HEK293 (cell line): Measurements from ENCODE around the gene BTBD8.

Experiments
- CTCF ChIA-PET: fragments of 350-600 bp; formaldehyde crosslinking; extraction: SDS; loops from one replicate; lab custom pipeline; 2021; ENCODE audit warnings: antibody characterized with exemption; lab: Yijun Ruan, JAX
- POLR2A ChIA-PET: fragments of 300-600 bp; formaldehyde crosslinking; extraction: SDS; loops from one replicate; lab custom pipeline; 2020; ENCODE audit warnings: antibody characterized with exemption, inconsistent platforms; lab: Yijun Ruan, JAX
- H3K27ac ChIP-seq: fragments of 200-500 bp; sonication (Bioruptor generic); 2 replicates; pipeline ENCODE4 v1.5.1; 2014; ENCODE audit warnings: low read depth, low read length, control low read depth, inconsistent platforms; ENCODE audit errors: extremely low read depth
- H3K36me3 ChIP-seq, 2 experiments: fragments of 200-500 bp in 1 of 2; sonication (Bioruptor generic) in 1 of 2; 1 replicate in 1 of 2; 2 replicates in 1 of 2; pipeline ENCODE4 v1.5.1; 2014 to 2017; ENCODE audit warnings: inconsistent platforms in 2 of 2, low read length in 2 of 2; ENCODE audit not compliant: control insufficient read depth in 2 of 2, insufficient read depth in 1 of 2
- H3K4me1 ChIP-seq: fragments of 200-500 bp; sonication (Bioruptor generic); 2 replicates; pipeline ENCODE4 v1.5.1; 2014; ENCODE audit warnings: mild to moderate bottlenecking, low read length, inconsistent platforms; ENCODE audit not compliant: control insufficient read depth, insufficient read depth
- H3K4me3 ChIP-seq: 2 replicates; pipeline ENCODE4 v1.5.1; 2011; ENCODE audit warnings: low read depth, mild to moderate bottlenecking, control low read depth, low read length, moderate library complexity
- H3K9me3 ChIP-seq: fragments of 200-500 bp; sonication (Bioruptor generic); 2 replicates; pipeline ENCODE4 v1.5.1; 2014; ENCODE audit warnings: low read depth, low read length, inconsistent platforms; ENCODE audit not compliant: control insufficient read depth, insufficient read depth
- EGR2 ChIP-seq: fragments of 450-650 bp; formaldehyde crosslinking; IDR thresholded peaks from 2 replicates; pipeline ENCODE4 v1.5.1; 2016; ENCODE audit warnings: low read depth, missing biosample characterization, missing genetic modification characterization
- HOXC10 ChIP-seq: sonication (generic); formaldehyde crosslinking; IDR thresholded peaks from 2 replicates; pipeline ENCODE4 v1.8.1; 2023; ENCODE audit warnings: mild to moderate bottlenecking, missing genetic modification reagents
- KLF8 ChIP-seq: fragments of 450-650 bp; formaldehyde crosslinking; IDR thresholded peaks from 2 replicates; pipeline ENCODE4 v1.5.1; 2016; ENCODE audit warnings: missing biosample characterization, missing genetic modification characterization
- MEIS1 ChIP-seq: sonication (generic); formaldehyde crosslinking; IDR thresholded peaks from 2 replicates; pipeline ENCODE4 v1.8.1; 2022; ENCODE audit warnings: missing genetic modification reagents, mild to moderate bottlenecking, borderline replicate concordance
- PRDM1 ChIP-seq: fragments of 450-650 bp; formaldehyde crosslinking; IDR thresholded peaks from 2 replicates; pipeline ENCODE4; 2016; ENCODE audit warnings: missing biosample characterization, missing genetic modification characterization
- RBAK ChIP-seq: fragments of 450-650 bp; formaldehyde crosslinking; IDR thresholded peaks from 2 replicates; pipeline ENCODE4 v1.5.1; 2016; ENCODE audit warnings: missing biosample characterization, missing genetic modification characterization
- WT1 ChIP-seq: fragments of 450-650 bp; formaldehyde crosslinking; IDR thresholded peaks from 2 replicates; pipeline ENCODE4 v1.5.1; 2016; ENCODE audit warnings: missing biosample characterization, missing genetic modification characterization
- ZBTB11 ChIP-seq: fragments of 450-650 bp; formaldehyde crosslinking; conservative IDR thresholded peaks from 2 replicates; pipeline ENCODE4 v1.5.1; 2016; ENCODE audit warnings: low read depth, missing biosample characterization, missing genetic modification characterization
- ZNF133 ChIP-seq: fragments of 450-650 bp; formaldehyde crosslinking; IDR thresholded peaks from 2 replicates; pipeline ENCODE4 v1.5.1; 2016; ENCODE audit warnings: missing biosample characterization, missing genetic modification characterization
- ZNF148 ChIP-seq: fragments of 450-650 bp; formaldehyde crosslinking; IDR thresholded peaks from 2 replicates; pipeline ENCODE4 v1.5.0; 2017; ENCODE audit warnings: missing biosample characterization, missing genetic modification characterization, borderline replicate concordance
- ZNF175 ChIP-seq: fragments of 450-650 bp; formaldehyde crosslinking; IDR thresholded peaks from 2 replicates; pipeline ENCODE4 v1.5.1; 2016; ENCODE audit warnings: missing biosample characterization, missing genetic modification characterization
- ZNF223 ChIP-seq: fragments of 450-650 bp; formaldehyde crosslinking; IDR thresholded peaks from 2 replicates; pipeline ENCODE4 v1.5.1; 2016; ENCODE audit warnings: missing biosample characterization, missing genetic modification characterization
- ZNF26 ChIP-seq: fragments of 450-650 bp; formaldehyde crosslinking; IDR thresholded peaks from 2 replicates; pipeline ENCODE4 v1.5.1; 2016; ENCODE audit warnings: missing biosample characterization, missing genetic modification characterization
- ZNF266 ChIP-seq: fragments of 450-650 bp; formaldehyde crosslinking; IDR thresholded peaks from 2 replicates; pipeline ENCODE4 v1.5.1; 2016; ENCODE audit warnings: missing biosample characterization, missing genetic modification characterization, low read depth
- ZNF302 ChIP-seq: fragments of 450-650 bp; formaldehyde crosslinking; IDR thresholded peaks from 2 replicates; pipeline ENCODE4 v1.5.1; 2016; ENCODE audit warnings: missing biosample characterization, missing genetic modification characterization, low read depth
- ZNF426 ChIP-seq: fragments of 450-650 bp; formaldehyde crosslinking; IDR thresholded peaks from 2 replicates; pipeline ENCODE4 v1.5.1; 2017; ENCODE audit warnings: missing biosample characterization, missing genetic modification characterization, mild to moderate bottlenecking, inconsistent platforms, moderate library complexity
- ZNF488 ChIP-seq: fragments of 450-650 bp; formaldehyde crosslinking; IDR thresholded peaks from 2 replicates; pipeline ENCODE4 v1.5.1; 2016; ENCODE audit warnings: missing biosample characterization, missing genetic modification characterization
- ZNF521 ChIP-seq: fragments of 450-650 bp; formaldehyde crosslinking; IDR thresholded peaks from 2 replicates; pipeline ENCODE4 v1.5.1; 2017; ENCODE audit warnings: missing biosample characterization, mild to moderate bottlenecking, missing genetic modification characterization
- ZNF555 ChIP-seq: fragments of 450-650 bp; formaldehyde crosslinking; conservative IDR thresholded peaks from 2 replicates; pipeline ENCODE4 v1.5.1; 2017; ENCODE audit warnings: missing biosample characterization, mild to moderate bottlenecking, missing genetic modification characterization, inconsistent platforms
- ZNF707 ChIP-seq: fragments of 450-650 bp; formaldehyde crosslinking; IDR thresholded peaks from 2 replicates; pipeline ENCODE4 v1.5.1; 2016; ENCODE audit warnings: missing biosample characterization, missing genetic modification characterization

Gene BTBD8

GRCh38 chr1:92065042-92065441, 15.1 kb upstream of the BTBD8 start:
- H3K4me3 ChIP-seq: no peak overlapping the region
- no peak for TF ChIP-seq ZNF426 (tag by site-specific recombination)
- no peak for TF ChIP-seq ZNF488 (tag by site-specific recombination)
- TF ChIP-seq, all 188 proteins: peak for 0
- ChIA-PET CTCF (interaction anchor here (2.1 kb wide), 1 partner anchor 68 kb away, joined by 6 read pairs; no protein-coding TSS in a partner anchor), POLR2A (no interaction called here)
- no peaks in the 10 kb centered on the region for H3K4me1 ChIP-seq
- H3K27ac ChIP-seq: no peak overlapping the region
- H3K36me3 ChIP-seq: no peaks in the 10 kb centered on the region
- no peaks in the 10 kb centered on the region for H3K9me3 ChIP-seq

GRCh38 chr1:92066321-92066720, 13.8 kb upstream of the BTBD8 start:
- TF ChIP-seq ZNF302 (tag by site-specific recombination): no peak
- no peak for TF ChIP-seq ZNF26 (tag by site-specific recombination)
- no peak for TF ChIP-seq ZNF148 (tag by site-specific recombination)
- TF ChIP-seq RBAK: no peak
- no peak for TF ChIP-seq PRDM1
- TF ChIP-seq ZNF555 (tag by site-specific recombination): no peak
- TF ChIP-seq ZBTB11 (tag by site-specific recombination): no peak
- no peak for TF ChIP-seq MEIS1 (CRISPR knock-in tag)
- no peak for TF ChIP-seq ZNF707 (tag by site-specific recombination)
- no peak for TF ChIP-seq ZNF133 (tag by site-specific recombination)
- TF ChIP-seq WT1: no peak
- TF ChIP-seq ZNF266 (tag by site-specific recombination): no peak
- no peak for TF ChIP-seq ZNF223 (tag by site-specific recombination)
- no peak for TF ChIP-seq ZNF521 (tag by site-specific recombination)
- no peak for TF ChIP-seq ZNF175
- no peak for TF ChIP-seq KLF8 (tag by site-specific recombination)
- no peak for TF ChIP-seq EGR2 (tag by site-specific recombination)
- no peak for TF ChIP-seq HOXC10
- Histone ChIP-seq H3K36me3 (no peaks in the 10 kb centered on the region), H3K4me3 (no peak overlapping the region), H3K9me3 (no peaks in the 10 kb centered on the region), H3K27ac (no peak overlapping the region), H3K4me1 (no peaks in the 10 kb centered on the region)
- POLR2A ChIA-PET: no interaction called here
- CTCF ChIA-PET: interaction anchor here (0.5 to 2.1 kb wide), 2 partner anchors 69 to 939 kb away, joined by 3 to 6 read pairs; no protein-coding TSS in a partner anchor
